HG03095 (cell line): ENCODE measurements around the gene GTPBP1.

Experiments
- ATAC-seq: cut with Tn5 transposase; IDR thresholded peaks from one replicate; pipeline ENCODE4 v1.9.1; 2021; ENCODE audit warnings: moderate library complexity; ENCODE audit not compliant: unreplicated experiment

GTPBP1 gene

DNA sequence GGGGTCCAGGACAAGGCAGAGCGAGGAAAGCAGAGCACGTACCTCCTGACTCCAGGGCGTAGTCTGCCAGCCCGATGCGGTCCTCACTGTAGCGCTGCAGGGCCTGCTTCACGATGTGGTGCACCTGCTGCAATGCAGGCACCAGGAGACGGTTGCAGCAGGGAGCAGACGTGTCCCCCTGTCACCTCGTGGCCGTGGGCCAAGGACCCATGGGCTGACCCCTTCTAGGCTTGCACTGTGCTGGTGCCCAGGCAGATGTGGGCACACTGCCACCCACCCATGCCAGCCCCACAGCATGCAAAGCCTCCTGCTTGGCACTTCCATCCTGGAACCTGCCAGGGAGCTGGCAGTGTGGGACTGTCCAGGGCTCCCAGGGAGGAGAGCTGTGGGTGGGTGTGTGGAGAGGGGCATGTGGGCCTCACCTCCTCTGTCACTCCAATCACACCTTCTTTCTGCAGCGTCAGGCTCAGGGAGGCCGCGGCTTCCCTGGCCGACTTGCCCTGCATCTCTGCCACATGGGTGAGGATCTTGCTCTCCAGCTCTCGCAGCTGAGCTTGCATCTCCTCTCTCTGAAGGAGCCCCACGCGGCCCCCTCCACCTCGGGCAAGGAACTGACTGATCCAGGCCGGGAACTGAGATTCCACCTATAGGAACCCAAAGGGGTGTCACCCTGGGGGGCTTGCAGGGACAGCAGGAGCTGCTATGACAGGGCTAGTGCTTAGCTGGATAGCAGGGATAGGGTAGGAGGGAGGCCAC lies 33.7 kb downstream of the GTPBP1 start:
- ATAC-seq: no peak

DNA sequence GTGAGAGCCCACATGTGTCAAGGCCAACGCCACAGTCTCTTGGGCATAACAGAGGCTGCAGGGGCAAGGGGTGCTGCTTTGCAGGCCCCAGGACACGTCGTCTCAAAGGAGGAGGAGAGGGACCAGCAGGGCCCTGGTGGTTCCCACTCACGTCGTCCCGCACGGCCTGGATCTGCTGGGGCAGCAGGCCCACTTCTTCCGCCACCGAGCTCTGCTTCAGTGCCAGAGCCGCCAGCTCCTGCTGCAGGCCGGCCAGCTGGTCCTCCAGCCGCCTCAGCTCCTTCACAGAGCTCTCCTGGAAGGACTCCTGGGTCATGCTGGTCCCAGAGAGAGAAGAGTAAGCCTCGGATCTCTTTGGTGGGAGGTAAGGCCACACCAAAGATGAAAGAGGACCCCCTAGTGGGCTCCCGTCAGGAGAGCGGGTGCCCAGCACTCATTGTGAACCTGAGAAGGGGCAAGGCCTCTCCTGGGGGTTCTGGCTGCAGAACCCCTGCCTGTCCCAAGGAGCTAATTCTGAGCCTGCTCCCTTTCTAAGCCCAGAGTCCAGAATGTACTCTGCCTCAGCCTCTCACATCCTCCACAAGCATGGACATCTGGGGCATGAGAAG lies 34.5 kb downstream of the GTPBP1 start:
- ATAC-seq: no peak

DNA sequence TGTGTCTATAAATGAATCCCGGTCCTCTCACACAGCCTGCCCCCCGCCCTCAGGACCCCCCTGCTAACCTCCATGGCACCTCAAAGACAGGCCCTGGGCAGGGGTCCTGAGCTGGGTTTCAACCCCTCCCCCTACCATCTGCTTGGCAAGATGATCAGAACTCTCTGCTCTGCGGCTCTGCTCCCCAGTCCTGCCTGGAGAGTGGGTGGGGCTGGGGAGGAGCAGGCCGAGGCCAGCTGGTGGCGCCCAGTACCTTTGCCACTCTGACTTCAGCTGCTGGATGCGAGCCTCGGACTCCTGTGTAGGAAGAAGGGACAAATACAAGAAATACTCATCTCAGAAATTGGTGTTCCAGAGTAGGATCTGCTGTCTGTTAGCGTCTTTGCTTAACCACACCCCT lies 35.0 kb downstream of the GTPBP1 start:
- no peak for ATAC-seq

DNA sequence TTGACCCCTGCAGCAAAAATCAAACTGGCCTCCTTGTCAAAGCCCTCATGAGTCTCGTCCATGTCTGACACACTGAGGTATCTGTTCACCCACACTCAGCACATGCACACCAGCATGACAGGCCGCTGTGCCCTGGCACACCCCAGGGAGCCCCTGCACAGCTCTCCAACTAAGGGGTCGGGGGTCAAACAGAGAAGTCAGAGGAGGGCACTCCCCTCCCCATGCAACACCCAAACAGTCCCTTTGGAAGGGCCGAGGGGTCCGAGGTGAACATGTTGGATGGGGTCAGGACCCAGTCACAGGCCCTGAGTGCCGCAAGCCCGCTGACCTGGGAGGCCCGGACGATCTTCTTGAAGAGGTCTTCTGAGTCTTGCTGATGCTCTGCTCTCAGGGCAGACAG lies 35.4 kb downstream of the GTPBP1 start:
- ATAC-seq: no peak

DNA sequence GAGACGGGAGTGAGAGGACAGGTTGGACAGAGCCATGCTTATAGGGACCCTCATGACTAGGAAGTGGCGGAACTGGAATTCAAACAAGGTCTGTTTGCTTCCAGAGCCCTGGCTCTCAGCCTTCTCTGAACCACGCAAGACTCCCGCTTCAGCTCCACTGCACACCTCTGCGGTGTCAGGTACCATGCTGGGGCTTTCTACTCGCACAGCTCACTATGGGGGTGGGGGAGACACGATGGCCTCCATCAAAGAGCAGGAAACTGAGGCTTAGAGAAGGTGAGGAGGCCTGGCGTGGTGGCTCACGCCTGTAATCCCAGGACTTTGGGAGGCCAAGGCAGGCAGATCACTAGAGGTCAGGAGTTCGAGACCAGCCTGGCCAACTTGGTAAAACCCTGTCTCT lies 35.8 kb downstream of the GTPBP1 start:
- no peak for ATAC-seq

DNA sequence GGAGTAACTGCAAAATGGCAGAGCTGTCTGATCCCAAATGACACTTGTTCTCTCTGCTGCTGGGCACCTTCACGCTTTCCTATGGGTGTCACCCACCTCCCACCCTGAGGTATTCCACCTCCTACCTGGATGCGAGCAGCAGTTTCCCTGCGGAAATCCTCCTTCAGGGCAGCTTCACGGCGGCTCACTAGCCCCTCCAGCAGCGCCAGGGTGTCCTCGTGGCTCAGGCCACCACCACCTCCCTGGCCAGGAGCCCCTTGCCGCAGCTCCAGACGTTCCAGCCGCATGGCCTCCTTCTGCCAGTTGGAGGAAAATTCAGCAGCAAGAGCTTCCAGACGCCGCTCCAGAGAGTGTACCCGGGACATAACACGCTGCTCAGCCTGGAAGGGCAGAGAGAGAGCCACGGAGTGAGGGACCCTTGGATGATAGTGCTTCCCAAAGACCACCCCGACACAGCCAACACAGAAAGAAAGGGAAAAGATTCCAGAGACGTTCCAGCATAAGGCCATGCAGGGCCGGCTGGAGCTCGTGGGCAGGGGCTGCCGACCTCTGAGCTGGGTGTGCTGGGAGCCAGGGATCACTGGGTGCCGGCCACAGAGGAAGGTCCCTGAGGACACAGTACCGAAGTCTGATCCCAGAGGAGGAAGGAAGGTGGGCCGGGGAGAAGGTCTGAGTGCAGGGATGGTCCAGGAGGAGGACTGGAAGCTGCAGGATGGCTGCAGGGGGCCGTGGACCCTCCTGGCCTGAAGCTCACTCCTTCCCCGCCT lies 36.6 kb downstream of the GTPBP1 start:
- ATAC-seq: no peak

DNA sequence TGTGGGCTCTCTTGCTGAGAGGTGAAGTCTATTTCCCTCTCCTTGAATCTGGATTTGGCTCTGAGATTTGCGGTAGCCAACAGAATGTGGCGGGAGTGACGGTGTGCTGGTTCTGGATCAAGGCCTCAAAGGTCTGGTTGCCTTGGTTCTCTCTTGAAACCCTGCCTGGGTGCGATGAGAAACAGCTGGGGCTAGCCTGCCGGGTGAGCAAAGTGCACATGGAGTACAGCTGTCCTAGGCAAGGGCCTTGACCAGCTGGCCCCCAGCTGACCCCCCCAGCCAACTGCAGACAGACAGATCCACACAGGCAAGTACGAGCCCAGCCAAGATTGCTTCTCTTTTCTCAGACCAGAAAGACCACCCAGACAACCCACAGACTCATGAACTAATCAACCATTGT lies 39.2 kb downstream of the GTPBP1 start:
- no peak for ATAC-seq

DNA sequence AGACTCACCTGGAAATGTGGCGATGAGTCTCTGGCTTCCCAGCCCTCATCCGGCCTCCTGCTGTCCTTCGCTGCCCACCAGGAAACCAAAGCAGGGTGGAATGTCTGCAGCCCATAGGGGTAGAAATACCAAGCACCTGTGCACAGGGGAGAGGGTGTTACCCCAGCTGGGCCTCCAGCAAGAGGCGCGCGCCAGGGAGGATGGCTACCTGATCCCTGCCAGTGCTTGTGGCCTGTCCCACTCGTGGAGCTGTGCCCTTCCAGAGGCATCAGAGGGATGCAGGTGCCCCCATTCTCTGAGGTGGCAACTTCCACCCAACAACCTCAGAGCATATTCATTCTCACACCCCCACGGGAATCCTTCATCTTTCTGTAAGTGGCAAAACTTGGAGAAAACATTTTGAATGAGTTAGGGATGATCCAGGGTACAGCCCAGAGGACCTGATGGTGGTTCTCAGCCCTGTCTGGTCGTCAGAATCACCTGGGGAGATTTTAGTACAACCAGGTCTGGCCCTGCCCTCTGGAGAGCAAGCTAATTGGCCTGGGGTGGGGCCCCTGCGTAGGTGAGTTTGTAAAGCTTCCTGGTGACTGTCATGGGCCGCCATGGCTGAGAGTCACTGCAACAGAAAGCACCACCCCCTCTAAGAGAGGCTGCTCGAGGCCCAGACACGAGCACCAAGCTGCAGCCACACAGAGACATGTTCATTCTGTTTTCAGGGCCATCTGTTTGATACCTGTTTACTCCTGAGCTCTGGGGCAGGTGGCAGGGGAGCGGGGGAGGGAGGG lies 40.1 kb downstream of the GTPBP1 start:
- no peak for ATAC-seq

DNA sequence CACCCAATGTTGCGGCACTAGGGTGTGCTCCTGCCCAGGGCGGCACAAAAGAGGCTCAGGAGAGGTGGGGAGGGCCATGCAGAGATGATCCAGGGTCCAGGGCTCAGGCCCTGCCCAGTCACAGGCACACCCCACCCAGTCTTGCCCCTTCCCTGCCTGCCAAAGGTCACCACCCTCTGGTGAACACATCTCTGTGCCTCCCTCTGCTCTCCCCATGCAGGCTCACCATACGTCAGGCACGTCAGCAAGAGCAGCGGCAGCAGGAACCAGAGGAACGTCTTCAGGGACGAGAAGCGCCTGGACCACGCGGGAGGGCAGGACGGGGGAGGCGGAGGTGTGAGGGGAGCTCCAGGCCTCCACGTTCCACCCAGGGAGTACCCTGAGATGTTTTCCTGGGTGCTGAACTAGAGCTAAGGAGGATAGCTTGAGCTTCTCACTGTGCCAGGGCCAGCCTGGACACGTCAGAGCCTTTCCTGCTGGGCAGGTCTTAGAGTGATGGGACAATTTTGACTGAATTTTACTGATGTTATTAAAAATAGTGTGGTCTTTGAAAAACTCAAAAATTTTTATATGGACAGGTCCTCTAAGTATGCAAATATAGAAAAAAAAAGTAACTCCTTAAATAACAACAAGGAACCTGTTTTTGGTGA lies 42.9 kb downstream of the GTPBP1 start:
- ATAC-seq: no peak

DNA sequence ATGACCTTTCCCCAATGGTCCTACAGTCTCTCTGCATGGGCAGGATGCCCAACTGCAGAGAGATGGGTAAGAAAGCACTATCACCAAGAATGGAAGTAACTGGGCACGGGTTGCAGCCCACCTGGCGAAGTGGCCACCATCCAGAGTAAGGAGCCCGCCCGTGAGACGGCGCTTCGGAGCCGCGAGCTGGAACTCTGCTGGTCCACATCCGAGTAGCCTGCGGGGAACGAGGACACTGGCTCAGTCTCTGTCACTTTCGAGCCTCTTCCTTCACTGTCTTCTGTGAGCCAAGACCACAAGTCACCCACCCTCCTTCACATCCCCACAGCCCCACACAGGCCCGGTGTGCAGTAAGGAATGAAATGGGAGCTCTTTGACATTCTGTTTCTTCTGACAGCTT lies 44.4 kb downstream of the GTPBP1 start:
- ATAC-seq: no peak

DNA sequence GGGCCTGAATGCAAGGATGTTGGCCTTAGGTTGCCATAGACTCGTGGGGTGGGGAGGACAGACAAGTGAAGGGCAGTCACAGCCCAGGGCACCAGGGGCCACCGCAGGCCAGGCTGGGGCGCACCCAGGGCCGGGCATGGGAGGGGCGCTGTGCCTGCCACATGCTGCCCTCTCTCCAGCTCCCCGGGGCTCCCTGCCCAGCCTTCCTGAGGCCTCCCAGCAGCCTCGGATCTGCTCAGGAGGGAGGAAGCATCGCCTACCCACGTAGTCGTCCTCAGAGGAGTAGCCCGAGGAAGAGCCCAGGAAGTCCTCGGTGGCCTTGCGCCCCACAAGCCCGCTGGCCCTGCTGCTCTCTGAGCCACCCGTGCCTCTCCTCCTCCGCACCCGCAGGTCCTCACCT lies 44.9 kb downstream of the GTPBP1 start:
- ATAC-seq: no peak

DNA sequence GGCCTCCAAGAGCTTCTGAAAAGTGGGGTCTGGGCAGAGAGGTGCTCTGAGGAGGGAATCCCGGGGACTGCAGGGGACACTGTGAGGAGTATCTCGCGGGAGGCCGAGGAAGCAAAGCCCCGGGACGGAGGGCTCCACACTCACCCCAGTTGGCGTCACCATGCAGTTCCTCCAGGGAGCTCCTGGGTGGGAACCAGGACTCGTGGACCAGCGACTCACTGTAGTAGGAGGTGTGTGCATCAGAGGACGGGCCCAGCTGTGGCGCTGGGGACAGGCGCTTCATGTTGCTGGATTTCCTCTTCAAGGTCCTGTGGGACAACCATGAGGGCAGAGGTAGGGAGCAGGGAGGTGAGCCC lies 45.3 kb downstream of the GTPBP1 start:
- ATAC-seq: no peak

DNA sequence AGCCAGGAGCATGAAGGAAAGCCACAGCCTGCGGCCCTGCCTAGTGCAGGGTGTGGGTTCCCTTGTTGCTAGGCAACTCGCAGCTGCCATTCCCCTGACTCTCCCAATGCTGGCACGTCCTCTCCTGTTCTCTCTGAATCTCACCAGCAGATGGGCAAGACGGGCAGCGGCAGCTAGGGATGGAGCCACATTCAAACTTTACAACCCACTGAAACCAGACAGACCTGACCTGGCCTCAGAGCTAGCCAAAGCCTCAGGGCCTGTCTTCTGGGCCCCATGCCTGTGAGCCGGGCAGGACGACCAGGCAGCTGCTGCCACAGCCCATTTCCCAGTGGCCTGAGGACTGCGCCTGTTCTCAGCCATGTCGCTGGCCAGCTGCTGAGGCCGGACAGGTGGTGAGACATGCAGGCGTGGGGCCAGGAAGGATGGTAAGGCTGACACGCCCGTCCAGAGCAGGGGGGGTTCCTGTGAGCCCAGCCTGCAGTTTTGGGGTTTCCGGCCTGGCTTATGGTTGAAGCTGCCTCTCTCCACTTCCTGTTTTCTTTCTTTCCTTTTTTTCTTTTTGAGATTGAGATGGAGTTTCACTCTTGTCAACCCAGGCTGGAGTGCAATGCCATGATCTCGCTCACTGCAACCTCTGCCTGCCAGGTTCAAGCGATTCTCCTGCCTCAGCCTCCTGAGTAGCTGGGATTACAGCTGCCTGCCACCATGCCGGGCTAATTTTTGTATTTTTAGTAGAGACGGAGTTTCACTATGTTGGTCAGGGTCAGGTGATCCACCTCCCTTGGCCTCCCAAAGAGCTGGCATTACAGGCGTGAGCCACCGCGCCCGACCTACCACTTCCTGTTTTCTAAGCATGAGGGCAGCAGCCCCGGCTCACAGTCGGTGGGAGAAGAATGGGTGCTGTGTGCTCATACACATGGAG lies 45.9 kb downstream of the GTPBP1 start:
- ATAC-seq: peak; percentile 34

DNA sequence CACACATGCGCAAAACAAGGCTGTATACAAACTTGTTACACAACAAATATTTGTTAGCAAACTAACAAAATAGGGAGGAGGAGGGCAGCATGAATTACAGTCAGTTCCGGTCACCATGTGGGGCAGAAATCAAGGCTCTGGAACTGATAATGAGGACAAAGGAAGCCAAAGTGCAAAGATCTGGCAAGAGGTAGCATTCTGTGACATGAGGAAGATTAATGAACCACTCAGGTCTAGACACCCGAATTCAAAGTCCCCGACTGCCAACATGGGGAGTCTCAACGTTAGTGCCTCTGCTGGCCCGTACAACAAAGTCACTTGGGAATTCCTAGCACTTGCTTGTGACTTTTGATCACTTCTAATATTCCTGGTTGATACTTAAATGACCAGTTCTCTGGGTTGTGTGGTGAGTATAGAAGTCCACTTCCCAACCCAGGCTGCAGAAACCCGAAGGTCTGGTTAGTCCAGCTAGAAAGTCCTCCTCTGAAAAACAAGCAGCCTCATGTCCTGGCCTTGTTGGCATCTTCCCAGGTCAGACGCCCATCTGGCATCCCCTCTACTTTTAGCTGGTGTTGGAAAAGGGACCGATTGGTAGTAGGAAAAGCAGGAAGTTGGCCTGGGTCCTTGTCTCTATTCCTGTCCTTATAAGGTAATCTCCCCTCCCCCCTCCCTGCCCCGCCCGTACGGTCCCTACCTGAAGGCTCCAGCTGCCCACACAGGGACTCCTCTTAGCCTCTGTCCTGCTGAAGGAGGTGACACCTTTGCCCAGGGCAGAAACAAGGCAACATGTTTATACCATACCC lies 48.4 kb downstream of the GTPBP1 start:
- no peak for ATAC-seq

DNA sequence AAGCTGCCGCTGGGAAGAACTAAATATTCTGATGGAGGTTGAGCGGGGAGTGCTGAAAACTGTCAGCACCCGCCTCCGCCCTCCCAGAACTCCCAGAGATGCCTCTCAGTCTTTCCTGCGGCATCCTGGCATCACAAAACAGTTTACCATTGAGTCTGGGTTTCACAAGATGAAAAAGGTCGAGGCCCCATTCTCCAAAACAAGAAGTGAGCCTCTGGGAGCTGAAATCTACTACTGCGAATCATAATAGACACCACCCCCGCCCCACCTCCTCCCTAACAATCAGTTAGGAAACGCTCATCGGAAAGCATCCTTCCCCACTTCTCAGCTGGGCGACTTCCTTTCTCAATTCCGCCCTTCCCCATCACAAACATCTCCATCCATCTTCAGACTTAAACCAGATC lies 49.0 kb downstream of the GTPBP1 start:
- ATAC-seq: no peak

DNA sequence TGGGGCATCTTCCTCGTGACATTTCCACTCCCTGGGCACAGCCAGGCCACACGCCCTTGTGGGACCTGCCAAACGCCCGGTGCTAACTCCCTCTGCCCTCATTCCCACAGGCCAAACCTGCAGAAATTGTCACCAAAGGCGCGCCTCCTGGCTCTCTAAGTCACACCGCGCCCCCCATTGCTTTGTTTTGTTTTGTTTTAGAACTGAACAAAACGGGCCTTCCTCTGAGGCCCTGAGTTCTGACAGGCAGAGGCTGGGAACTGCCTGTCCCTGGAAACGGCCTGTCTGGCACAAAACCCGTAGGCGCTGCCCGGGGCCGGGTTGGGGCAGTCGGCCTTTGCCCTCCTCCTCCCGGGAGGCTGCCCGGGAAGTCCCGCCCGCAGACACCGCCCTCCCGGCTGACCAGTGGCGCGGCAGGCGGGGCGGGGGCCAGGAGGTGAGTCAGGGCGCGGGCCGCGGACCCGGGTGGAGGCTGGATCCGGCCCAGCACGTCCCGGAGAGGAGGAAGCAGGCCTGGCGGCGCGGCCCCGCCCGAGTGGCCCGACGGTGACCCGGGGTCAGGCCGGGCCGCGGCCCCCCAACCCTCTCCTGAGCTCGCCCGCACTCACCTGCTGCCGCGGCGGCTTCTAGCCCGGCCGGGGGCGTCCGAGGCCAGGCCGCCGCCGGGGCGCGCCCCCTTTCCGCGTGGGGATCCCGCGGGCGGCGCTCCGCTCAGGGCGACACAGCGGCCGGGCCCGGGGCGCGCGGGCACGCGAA lies 49.6 kb downstream of the GTPBP1 start:
- ATAC-seq: no peak

DNA sequence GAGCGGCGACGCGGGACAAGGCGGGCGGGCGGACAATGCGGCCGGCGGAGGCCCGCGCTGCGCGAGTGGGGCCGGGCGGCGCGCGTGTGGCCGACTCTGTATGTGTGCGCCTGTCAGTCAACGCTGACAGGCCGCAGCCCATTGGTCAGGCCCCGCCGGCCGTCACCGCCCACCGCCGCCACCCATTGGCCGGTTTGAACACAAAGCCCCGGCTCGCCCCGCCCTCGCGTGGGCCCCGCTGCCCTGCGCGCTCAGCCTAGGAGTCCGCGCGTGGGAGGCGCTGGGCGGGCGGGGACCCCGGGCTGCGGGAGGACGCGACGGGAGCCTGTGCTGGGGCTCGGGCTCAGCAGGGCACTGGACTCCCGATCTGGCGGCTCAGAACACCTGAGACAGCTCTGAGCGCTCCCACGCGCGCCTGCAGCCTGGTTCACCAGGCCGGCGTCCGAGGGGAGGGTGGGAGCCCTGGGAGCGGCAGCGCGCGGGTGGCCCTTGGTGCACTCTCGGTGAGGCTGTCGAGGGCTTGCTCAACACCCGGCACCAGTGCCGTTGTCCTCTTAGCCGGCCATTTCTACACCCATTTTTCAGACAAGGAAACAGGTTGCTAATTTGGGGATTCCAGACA lies 50.3 kb downstream of the GTPBP1 start, which contains the start of gene SUN2:
Gene SUN2 (minus strand): TSS at position 88 of the 622 bp plus-strand sequence. CDS start 3,370 bp downstream, outside the sequence.
- ATAC-seq: peak; percentile 65
